NCI-H2171 treated with DMSO at 0.1 percent for 48 hours (cell line): ENCODE results near the gene SUPT20HL1.
A peak's percentile ranks its signal among the peaks of the same experiment; 100 is the strongest.

Experiments used
- DNase-seq: peaks from one replicate; lab custom pipeline; 2025; lab: John Stamatoyannopoulos, UW

The SUPT20HL1 gene

GRCh38 chrX:24396931-24397279 lies 36.5 kb downstream of the SUPT20HL1 start:
- DNase-seq: no peak

- DNase-seq: peak; percentile 85
Measured at GRCh38 chrX:24398766-24399165, 38.3 kb downstream of the SUPT20HL1 start.

- no peak for DNase-seq
Measured at GRCh38 chrX:24399550-24399949, 39.1 kb downstream of the SUPT20HL1 start.

GRCh38 chrX:24405959-24406358 lies 45.5 kb downstream of the SUPT20HL1 start:
- DNase-seq: no peak
